Stromal cell of bone marrow (primary cell): ENCODE data around the gene PTPN4.
"Not testable (repeated sequence)": the region's sequence is repeated elsewhere in the genome, so short reads cannot be mapped to it uniquely, and the experiment has no call there.

Experiments
- DNase-seq: peaks from one replicate; pipeline ENCODE4 v3.0.0-alpha.2; 2012; ENCODE audit warnings: low read depth

PTPN4 gene

DNA sequence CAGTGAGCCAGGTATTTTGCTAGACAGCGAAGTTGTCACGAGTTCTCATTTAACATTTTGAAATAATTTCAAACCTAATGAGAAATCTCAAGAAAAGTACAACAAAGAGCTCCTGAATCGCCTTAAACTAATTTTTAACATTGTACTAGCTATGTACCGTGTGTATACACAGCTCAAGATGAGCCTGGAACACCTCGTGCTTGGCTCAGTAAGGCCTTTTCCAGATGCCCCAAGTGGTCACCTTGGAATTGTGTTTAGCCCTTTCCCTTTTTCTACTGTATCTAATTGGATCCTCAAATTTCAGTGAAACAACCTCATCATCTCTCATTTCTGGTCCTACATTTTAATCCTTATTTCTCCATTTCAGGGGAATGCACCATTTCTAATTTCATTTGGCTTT lies 7.2 kb downstream of the PTPN4 start:
- DNase-seq: no peak

DNA sequence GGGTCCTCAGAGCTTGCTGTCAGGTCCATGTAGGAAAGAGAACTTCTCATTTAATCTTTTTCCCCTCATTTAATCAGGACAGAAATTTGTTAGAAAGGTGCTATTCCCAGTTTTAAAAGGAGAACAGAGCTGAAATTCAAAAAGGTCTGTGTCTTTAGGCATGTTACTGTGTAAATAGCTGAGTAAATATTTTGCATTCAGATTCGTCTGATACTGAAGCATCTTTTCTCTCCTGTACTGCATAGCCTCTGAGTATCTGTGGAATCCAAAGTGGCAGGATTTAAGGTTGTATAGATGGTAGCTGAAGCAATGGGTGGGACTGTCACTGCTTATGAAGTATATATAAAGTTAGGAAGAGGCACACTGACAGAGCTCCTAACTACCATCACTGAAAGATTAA lies 9.0 kb downstream of the PTPN4 start:
- no peak for DNase-seq

DNA sequence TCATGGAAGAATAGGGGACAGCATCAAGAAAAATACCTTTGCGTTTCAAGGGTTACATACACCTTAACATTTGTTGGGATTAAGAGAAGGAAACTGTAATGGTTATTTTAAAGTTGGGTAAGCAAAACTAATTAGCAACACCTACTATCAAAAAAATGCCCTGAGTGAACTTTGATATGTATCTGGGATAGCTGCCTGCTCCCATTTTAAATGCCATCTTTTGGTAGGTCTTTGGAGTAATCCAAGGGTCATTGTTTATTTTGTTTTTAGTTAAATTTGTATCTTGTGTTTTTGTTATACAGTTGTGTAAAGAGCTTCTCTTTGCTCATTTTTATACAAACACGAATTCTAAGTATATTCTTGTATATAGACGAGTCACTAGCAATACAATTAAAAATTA lies 9.9 kb downstream of the PTPN4 start:
- DNase-seq: no peak

DNA sequence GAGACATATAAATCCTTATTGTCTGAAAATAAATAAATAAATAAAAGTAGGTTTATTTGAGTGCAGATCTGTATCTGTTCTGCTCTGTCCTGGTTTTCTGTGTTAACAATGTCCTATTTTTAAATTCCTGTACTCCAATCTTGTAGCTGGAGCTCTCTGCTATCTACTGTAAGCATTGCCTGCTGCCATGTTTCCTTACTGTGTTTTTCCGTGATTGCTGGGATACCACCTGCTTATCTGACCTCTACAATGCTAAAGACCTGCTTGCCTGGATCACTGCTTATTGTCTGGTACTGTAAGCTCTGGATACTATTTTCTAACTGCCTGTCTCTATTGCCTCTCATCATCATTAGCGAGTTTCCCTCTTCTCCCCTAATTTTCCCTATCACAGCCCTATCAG lies 11.6 kb downstream of the PTPN4 start:
- no peak for DNase-seq

DNA sequence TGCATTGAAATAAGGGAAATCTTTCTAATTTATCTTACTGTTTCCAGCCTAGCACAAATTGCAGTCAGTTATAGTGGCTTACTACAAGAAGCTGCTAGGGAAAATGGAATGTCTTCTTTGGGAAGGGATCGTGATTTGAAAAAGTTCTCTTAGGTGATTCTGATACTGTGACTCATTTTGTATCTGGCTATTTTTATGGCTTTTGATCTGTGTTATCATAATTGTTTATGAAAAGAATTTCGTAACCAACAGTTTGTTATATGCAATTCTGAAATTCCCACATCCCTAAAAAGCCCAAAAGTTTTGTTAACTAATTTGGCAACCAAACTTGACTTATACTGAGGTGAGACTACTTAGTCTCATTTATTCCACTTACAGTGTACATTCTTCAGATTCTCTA lies 12.4 kb downstream of the PTPN4 start:
- DNase-seq: no peak

DNA sequence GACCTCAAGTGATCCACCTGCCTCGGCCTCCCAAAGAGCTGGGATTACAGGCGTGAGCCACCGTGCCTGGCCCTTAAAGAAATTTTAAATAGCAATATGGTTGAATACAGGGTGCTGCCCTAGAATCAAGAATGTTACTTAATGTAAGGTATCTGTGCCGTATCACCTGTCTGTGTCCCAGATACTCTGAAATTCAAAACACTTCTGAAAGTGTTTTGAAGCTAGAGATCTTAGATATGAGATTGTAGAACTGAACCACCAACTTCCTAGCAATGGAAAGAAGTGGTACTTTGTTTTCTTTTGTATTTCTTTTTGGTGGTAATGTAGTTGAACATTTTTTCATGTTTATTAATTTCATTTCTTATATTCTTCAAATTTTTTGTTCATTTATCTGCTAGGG lies 13.0 kb downstream of the PTPN4 start:
- no peak for DNase-seq

DNA sequence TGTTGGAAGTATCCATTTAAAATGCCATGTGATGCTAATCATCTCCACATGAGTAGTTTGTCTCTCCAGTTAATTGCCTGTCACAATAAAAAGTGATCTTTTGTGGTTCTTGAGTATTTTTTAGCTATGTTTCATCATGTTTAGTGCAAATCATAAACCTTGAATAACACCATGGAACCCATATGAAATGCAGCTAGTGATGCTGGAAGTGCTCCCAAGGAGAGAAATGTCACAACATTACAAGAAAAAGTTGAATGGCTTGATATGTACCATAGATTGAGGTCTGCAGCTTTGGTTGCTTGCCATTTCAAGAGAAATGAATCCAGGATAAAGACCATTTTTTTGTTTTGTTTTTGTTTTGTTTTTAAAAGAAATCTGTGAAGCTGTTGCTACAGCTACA lies 14.3 kb downstream of the PTPN4 start:
- DNase-seq: no peak

DNA sequence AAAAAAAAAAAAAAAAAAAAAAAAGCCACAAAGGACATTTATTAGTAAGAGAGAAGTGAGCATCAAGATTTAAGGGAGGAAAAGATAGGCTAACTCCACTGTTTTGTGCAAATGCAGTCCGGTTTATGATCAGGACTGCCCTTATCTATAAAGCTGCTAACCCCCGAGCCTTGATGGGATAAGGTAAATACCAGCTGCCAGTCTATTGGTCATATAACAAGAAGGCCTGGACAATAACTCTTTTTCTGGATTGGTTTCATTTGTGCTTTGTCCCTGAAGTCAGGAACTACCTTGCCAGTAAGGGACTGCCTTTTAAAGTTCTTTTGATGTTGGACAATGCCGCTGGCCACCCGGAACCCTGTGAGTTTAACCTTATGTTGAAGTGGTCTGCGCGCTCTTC lies 15.4 kb downstream of the PTPN4 start:
- no peak for DNase-seq

DNA sequence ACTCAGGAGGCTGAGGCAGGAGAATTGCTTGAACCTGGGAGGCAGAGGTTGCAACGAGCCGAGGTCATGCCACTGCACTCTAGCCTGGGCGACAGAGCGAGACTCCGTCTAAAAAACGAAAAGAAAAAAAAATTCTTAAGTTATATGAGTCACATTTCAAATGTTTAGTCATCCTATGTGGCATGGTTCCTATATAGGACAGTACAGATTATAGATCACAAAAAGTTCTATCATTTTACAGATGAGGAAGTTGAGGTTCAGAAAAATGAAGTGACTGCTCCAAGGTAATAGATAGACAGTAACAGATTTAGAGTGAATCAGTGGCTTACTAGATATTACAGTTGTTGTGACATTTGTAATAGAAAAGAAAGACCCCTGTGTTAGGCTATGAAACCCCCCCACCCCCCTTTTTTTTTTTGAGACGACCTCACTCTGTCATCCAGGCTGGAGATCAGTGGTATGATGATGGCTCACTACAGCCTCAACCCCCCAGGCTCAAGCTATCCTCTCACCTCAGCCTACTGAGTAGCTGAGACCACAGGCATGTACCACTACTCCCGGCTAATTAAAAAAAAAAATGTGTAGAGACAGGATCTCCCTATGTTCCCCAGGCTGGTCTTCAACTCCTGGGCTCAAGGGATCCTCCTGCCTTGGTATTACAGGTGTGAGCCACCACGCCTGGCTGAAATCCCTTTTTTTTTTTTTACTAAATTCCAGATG lies 22.7 kb downstream of the PTPN4 start:
- DNase-seq: no peak

DNA sequence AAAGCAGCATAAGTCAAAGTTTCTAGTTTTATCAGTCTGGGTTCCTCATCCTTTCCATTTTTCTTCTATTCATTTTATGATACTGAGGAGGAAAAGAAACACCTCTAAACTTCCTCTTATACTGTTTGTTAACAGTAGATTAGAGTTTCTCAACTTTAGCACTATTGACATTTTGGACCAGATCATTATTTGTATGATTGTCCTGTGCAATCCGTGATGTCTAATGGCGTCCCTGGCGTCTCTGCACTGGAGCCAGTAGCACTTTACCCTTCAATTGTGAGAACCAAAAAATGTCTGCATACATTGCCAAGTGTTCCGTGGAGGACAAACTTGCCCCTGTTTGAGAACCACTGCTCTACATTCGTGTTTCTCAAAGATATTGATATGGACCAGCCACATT lies 25.2 kb downstream of the PTPN4 start:
- DNase-seq: no peak

DNA sequence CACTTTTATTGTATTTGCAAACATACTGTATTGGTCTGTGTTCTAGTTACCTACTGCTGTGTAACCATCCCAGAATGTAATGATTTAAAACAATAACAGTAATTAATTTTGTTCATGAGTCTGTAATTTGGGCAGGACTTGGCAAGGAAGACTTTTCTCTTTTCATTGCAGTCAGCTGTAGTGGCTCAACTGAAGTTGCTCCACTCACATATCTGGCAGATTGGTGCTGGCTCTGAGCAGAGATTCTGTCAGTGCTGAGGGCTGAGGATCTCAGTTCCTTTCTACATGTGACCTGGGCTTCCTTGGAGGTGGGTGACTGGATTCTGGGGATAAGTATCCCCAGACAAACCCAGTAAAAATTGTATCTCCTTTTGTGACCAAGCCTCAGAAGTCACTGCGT lies 26.6 kb downstream of the PTPN4 start:
- no peak for DNase-seq

DNA sequence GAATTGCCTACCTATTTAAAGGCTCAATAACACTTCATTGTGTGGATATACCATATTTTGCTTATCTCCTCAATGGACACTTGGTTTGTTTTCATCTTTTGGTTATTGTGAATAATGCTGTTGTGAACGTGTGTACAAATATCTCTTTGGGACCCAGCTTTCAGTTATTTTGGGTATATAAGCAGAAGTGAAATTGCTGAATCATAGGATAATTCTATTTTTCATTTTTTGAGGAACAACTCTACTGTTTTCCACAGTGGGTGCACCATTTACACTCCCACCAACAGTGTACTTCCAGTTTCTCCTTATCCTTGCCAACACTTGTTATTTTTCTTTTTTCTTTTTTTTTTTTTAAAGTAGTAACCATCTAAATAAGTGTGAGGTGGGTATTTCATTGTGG lies 29.0 kb downstream of the PTPN4 start:
- no peak for DNase-seq

DNA sequence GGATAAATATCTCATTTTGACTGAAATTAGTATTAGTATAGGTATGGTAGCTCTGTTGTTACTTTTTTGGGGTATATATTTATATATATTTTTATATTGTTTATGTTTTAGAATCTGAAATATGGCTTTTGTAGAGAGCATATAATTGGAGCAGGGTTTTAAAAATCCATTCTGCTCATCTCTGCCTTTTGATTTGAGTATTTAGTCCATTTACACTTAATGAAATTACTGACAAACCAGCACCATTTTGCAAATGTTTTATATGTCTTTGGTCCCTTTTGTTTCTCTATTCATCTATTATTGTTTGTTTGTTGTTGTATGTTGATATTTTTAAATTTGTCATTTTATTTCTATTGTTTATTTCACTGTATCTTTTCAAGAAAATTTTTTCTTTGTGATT lies 30.7 kb downstream of the PTPN4 start:
- no peak for DNase-seq

DNA sequence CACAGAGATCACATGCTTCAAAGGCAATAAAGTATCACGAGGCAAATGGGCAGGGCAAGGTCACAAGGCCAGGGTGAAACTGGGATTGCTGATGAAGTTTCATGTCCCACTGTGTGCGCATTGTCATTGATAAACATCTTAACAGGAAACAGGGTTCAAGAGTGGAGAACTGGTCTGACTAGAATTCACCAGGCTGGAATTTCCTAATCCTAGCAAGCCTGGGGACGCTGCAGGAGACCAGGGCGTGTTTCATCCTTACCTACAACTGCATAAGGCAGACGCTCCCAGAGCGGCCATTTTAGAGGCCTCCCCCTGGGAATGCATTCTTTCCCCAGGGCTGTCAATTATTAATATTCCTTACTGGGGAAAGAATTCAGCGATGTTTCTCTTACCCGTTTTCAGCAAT lies 33.2 kb downstream of the PTPN4 start:
- DNase-seq: no peak

DNA sequence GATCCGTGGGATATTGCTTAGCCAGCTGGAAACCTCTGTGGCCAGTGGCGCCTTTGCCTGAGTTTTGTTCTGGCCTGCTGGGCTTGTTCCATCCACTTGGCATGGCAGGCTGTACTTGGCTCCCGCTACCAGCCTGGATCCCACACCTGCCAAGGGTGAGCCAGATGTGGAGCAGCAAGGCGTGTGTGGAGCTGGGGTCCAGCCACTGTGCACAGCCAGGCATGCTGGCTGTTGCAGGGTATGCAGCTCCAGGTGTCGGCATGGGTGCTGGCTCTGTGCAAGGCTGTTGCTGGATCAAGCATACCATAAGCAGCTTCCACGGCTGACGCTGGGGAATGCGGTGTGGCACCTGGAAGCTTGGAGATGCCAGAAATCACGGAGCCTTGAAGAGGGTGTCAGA lies 34.5 kb downstream of the PTPN4 start:
- DNase-seq: no peak

DNA sequence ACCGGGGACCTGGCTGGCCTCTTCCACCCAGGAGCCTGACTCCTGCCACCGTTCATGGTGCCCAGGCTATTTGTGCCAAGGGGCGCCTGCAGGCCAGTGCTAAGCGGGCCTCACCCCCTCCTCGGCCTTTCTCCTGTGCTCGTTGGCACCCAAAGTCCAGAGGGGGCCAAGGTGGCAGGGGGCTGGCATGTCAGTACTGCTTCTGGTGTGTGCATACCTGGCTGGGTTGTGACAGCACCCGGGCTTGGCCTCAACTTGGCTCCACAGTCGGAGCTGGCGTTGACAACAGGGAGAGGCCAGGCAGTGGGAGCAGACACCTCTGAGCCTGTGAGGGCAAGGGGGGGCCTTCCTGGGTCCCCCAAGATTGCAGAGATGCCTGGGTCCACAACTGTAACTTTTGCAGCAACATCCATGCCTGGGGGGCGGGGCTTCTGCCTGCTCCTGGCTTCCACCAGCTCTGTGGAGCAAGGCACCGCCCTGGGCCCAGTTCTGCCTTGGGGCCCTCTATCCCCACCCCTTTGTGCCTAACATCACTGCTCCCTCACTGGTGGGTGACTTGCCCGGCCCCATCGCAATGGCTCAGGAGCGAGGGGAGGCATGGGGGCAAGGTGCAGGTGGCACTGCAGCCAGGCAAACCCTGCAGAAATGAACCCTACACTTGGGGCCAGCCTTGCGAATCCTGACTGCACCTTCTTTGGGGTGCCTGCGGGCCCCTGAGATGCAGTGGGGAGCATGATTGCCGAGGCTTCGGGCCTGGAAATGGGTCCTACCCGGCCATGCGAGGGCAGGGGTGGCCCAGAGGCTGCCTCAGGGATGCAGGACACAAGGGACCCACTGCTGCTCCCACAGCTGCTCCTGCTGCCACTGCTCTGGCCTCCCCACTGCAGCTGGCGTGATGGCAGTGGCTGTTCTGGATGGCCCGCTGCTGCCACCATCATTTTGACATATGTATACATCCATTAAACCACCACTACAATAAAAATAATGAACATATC lies 35.9 kb downstream of the PTPN4 start:
- no peak for DNase-seq

DNA sequence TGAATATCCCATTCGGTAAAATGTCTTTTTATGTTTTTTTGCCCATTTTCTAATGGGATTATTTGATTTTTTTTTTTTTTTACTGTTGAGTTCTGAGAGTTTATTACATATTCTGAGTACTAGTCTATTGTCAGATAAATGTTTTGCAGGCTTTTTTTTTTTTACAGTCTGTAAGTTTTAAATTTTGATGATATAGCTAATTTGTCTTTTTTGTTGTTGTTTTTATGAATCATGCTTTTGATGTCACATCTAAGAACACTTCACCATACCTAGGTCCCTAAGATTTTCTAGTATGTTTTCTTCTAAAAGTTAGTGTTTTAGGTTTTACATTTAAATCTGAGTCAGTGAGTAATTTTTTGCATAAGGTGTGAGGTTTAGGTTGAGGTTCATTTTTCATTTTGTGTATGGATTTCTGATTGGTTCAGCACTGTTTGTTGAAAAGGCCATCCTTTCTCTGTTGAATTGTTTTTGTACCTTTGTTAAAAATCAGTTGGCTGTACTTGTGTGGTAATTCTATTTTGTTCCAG lies 40.7 kb downstream of the PTPN4 start:
- no peak for DNase-seq

DNA sequence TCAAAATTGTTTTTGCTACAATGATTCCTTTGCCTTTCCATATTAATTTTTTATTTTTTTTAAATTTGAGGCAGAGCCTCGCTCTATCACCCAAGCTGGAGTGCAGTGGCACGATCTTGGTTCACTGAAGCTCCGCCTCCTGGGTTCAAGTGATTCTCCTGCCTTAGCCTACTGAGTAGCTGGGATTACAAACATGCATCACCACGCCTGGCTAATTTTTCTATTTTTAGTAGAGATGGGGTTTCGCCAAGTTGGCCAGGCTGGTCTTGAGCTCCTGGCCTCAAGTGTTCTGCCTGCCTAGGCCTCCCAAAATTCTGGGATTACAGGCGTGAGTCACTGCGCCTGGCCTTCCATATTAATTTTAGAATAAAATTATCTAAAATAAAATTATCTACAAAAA lies 41.3 kb downstream of the PTPN4 start:
- DNase-seq: no peak

DNA sequence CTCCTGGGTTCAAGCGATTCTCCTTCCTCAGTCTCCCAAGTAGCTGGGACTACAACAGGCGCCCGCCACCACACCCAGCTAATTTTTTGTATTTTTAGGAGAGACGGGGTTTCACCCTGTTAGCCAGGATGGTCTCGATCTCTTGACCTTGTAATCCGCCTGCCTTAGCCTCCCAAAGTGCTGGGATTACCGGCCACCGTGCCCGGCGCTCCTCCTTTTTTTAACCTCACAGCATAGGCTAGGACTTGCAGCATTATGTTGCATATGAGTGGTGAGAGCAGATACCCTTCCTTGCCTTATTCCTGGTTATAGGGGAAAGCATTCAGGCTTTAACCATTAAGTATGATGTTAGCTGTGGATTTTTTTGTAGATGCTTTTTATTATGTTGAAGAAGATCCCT lies 42.3 kb downstream of the PTPN4 start:
- not testable (repeated sequence) for DNase-seq

DNA sequence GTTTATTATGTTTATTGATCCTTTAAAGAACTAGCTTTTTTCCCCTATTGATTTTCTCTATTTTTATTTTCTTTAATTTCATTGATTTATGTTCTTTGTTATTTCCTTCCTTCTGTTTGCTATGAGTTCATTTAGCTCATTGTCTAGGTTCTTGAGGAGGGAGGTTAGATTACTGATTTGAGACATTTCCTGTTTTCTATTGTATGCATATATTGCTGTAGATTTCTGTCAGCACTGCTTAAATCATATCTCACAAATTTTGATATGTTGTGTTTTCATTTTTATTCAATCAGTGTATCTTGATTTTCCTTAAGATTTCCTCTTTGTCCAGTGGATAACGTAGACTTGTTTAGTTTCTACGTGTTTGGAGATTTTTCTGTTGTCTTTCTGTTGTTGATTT lies 43.4 kb downstream of the PTPN4 start:
- no peak for DNase-seq

DNA sequence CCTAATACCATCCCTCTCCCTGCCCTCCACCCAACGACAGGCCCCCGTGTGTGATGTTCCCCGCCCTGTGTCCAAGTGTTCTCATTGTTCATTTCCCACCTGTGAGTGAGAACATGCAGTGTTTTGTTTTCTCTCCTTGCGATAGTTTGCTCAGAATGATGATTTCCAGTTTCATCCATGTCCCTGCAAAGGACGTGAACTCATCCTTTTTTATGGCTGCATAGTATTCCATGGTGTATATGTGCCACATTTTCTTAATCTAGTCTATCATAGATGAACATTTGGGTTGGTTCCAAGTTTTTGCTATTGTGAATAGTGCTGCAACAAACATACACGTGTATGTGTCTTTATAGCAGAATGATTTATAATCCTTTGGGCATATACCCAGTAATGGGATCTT lies 44.7 kb downstream of the PTPN4 start:
- DNase-seq: not testable (repeated sequence)

DNA sequence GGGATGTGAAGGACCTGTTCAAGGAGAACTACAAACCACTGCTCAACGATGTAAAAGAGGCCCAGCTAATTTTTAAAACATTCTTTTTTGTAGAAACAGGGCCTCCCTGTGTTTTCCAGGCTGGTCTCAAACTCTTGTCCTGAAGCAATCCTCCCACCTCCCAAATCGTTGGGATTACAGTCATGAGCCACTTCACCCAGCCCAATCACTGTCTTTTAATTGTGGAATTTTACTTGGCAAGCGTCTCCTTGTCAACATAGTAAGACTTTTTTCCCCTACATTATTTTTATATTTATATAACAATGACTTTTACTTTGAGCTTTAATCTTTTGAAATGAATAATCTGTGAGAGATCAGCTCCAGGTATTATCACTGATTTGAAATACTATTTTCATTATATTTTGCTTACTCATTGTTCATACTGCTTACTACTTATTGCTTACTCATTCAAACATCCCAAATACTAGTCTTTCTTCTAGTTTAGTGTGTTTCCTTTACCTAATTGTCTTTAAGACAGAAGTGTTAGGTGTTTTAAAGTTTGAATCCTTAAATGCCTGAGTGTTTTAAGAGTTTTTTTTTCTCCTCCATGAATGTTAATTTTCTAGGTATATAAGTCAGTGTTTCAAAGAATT lies 48.9 kb downstream of the PTPN4 start:
- no peak for DNase-seq
